Neural progenitor cell (in vitro differentiated cells): ENCODE measurements around the gene CERS6. TPM values are rescaled to one million over a fixed set of nuclear protein-coding genes. Genes with fewer than 3 reads are reported as not detected.

Source experiments
- DNase-seq: peaks from one replicate; pipeline ENCODE4 v3.0.0-alpha.2; 2016; ENCODE audit warnings: low spot score
- H2AFZ ChIP-seq: fragments of 200-600 bp; sonication (generic); replicated peaks from 2 replicates; pipeline ENCODE4 v1.6.1; 2016; ENCODE audit warnings: antibody characterized with exemption
- H3F3A ChIP-seq: fragments of 200-600 bp; sonication (generic); 2 replicates; pipeline ENCODE4 v1.6.1; 2016; ENCODE audit warnings: antibody characterized with exemption, low read depth
- H3K27ac ChIP-seq: fragments of 200-600 bp; sonication (generic); 2 replicates; pipeline ENCODE4 v1.5.1; 2016; ENCODE audit warnings: mild to moderate bottlenecking
- H3K27me3 ChIP-seq: fragments of 200-600 bp; sonication (generic); 2 replicates; pipeline ENCODE4 v1.6.1; 2016; ENCODE audit warnings: mild to moderate bottlenecking, moderate library complexity
- H3K36me3 ChIP-seq: fragments of 200-600 bp; sonication (generic); 2 replicates; pipeline ENCODE4 v1.5.1; 2016
- H3K4me1 ChIP-seq: fragments of 200-600 bp; sonication (generic); 2 replicates; pipeline ENCODE4 v1.6.1; 2016; ENCODE audit warnings: mixed run types
- H3K4me2 ChIP-seq: fragments of 200-600 bp; sonication (generic); 2 replicates; pipeline ENCODE4 v1.6.1; 2016
- H3K4me3 ChIP-seq: fragments of 200-600 bp; sonication (generic); 2 replicates; pipeline ENCODE4 v1.5.1; 2016
- H3K79me2 ChIP-seq: fragments of 200-600 bp; sonication (generic); 2 replicates; pipeline ENCODE4 v1.6.1; 2016; ENCODE audit warnings: low read depth
- H3K9ac ChIP-seq: fragments of 200-600 bp; sonication (generic); 2 replicates; pipeline ENCODE4 v1.6.1; 2016
- H3K9me3 ChIP-seq: fragments of 200-600 bp; sonication (generic); 2 replicates; pipeline ENCODE4 v1.5.1; 2016; ENCODE audit warnings: low read depth
- H4K20me1 ChIP-seq: fragments of 200-600 bp; sonication (generic); 2 replicates; pipeline ENCODE4 v1.6.1; 2016; ENCODE audit warnings: low read depth
- H3K27ac Mint-ChIP-seq: 3 replicates; pipeline ENCODE4 v1.8.0; 2021; ENCODE audit warnings: mixed read lengths
- H3K27me3 Mint-ChIP-seq: 2 replicates; pipeline ENCODE4 v1.8.0; 2022; ENCODE audit warnings: low read depth, mild to moderate bottlenecking, inconsistent platforms, moderate library complexity, mixed read lengths; ENCODE audit not compliant: insufficient read depth
- H3K36me3 Mint-ChIP-seq: 3 replicates; pipeline ENCODE4 v1.8.0; 2021; ENCODE audit warnings: mixed read lengths
- H3K4me1 Mint-ChIP-seq: 3 replicates; pipeline ENCODE4 v1.8.0; 2021; ENCODE audit warnings: mixed read lengths
- H3K4me3 Mint-ChIP-seq: 3 replicates; pipeline ENCODE4 v1.8.0; 2021; ENCODE audit warnings: mild to moderate bottlenecking, moderate library complexity, mixed read lengths
- H3K9me3 Mint-ChIP-seq: 3 replicates; pipeline ENCODE4 v1.8.0; 2020; ENCODE audit warnings: mixed read lengths
- CTCF ChIP-seq: fragments of 200-600 bp; sonication (generic); IDR thresholded peaks from 2 replicates; pipeline ENCODE4 v1.5.1; 2017; ENCODE audit warnings: antibody characterized with exemption, mild to moderate bottlenecking
- EZH2 ChIP-seq: fragments of 200-600 bp; sonication (generic); IDR thresholded peaks from 2 replicates; pipeline ENCODE4 v1.6.1; 2017; ENCODE audit warnings: antibody characterized with exemption, mild to moderate bottlenecking, moderate library complexity
- EZH2phosphoT487 ChIP-seq: fragments of 200-600 bp; sonication (generic); IDR thresholded peaks from 2 replicates; pipeline ENCODE4 v1.6.1; 2017; ENCODE audit warnings: antibody characterized with exemption
- total RNA-seq: library from RNA; depleted of rRNA; stranded (reverse); fragments of >200 nt; gene quantifications from 2 replicates; pipeline ENCODE4 v1.2.3, GENCODE V29; 2015; ENCODE audit warnings: low replicate concordance

The CERS6 gene
- total RNA-seq, 1 donor from 2014 or later, result 50.8 TPM

GRCh38 chr2:168602379-168602778 lies 146.3 kb downstream of the CERS6 start:
- Mint-ChIP-seq H3K9me3 (peaks cover 15% of the 10 kb centered on the region), H3K27me3 (no peaks in the 10 kb centered on the region), H3K4me1 (no peaks in the 10 kb centered on the region), H3K36me3 (peaks cover 9% of the 10 kb centered on the region), H3K27ac (no peak overlapping the region), H3K4me3 (no peak overlapping the region)
- no peaks in the 10 kb centered on the region for H3K9me3 ChIP-seq
- H3K9ac ChIP-seq, result no peak overlapping the region
- H3K27ac ChIP-seq, result no peak overlapping the region
- DNase-seq, result no peak
- no peak for TF ChIP-seq EZH2
- TF ChIP-seq EZH2phosphoT487, result no peak
- no peak for TF ChIP-seq CTCF
- H3K27me3 ChIP-seq, result no peaks in the 10 kb centered on the region
- H3K4me3 ChIP-seq, result no peak overlapping the region
- no peaks in the 10 kb centered on the region for H4K20me1 ChIP-seq
- H2AFZ ChIP-seq, result no peak overlapping the region
- no peaks in the 10 kb centered on the region for H3K36me3 ChIP-seq
- H3K4me1 ChIP-seq, result no peaks in the 10 kb centered on the region
- no peaks in the 10 kb centered on the region for H3F3A ChIP-seq
- H3K79me2 ChIP-seq, result peaks cover 15% of the 10 kb centered on the region
- H3K4me2 ChIP-seq, result no peak overlapping the region

DNA sequence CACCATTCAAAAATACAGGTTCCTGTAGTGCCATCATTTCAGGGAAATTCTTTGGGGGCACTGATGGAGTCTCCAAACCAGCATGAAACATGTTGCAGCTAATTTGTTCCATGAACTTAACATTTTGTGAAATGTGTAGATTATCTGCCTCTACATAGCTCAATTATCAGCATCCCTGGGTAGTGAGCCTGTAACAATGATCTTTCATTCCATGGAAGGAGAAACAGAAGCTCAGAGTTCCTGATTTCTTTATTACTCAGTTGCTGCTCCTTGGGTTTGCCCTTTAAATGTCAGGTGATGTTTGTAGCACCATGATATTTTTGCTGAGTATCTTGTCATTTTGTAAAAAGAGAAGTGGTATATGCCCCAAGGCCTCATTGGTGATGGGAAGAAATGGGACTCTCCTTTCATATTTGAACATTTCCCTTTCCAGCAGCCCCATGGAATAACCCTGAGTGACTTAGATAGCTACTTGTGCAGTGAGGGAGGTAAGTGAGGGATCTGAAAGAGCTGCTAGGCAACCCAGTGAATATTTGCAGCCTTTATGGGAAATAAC lies 146.9 kb downstream of the CERS6 start:
- peaks cover 9% of the 10 kb centered on the region for H3K36me3 Mint-ChIP-seq

DNA sequence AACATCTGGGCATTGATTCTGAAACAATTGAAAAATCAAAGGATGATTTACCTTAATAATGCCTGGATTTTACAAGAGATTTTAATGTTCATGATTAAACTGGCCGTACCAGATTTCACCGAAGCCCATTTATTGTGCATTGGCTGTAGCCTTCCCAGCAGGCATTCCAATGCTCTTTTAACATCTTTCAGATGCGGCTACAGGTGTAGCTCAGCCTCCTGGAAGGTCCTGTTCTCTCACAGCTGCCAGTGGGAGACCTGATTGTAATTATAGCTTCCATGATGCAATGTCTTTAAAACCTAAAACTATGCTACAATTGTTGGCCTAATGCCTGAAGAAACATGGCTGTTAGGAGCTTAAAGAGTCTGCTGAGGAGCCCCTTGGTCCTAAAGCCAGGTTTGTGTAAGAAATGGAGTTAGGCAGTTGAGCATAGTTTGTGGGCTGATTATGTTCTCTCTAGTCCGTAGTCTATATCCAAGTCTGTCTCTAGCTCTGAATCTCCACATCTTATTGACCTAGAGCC lies 147.4 kb downstream of the CERS6 start:
- Histone ChIP-seq H3K4me3 (no peak overlapping the region), H3K27me3 (no peaks in the 10 kb centered on the region), H3K36me3 (no peaks in the 10 kb centered on the region), H2AFZ (no peak overlapping the region), H3K79me2 (peaks cover 13% of the 10 kb centered on the region), H3K27ac (no peak overlapping the region), H3K9me3 (no peaks in the 10 kb centered on the region), H3K9ac (no peak overlapping the region), H3F3A (no peaks in the 10 kb centered on the region), H4K20me1 (no peaks in the 10 kb centered on the region), H3K4me1 (no peaks in the 10 kb centered on the region), H3K4me2 (no peak overlapping the region)
- Mint-ChIP-seq H3K27ac (no peak overlapping the region), H3K9me3 (peaks cover 15% of the 10 kb centered on the region), H3K4me1 (no peaks in the 10 kb centered on the region), H3K4me3 (no peak overlapping the region), H3K36me3 (peaks cover 9% of the 10 kb centered on the region), H3K27me3 (no peaks in the 10 kb centered on the region)
- no peak for DNase-seq
- TF ChIP-seq CTCF, result no peak
- no peak for TF ChIP-seq EZH2
- no peak for TF ChIP-seq EZH2phosphoT487

More for the DNA sequence above, 146.9 kb downstream of the CERS6 start:
- H3K9ac ChIP-seq, result no peak overlapping the region
- no peak overlapping the region for H2AFZ ChIP-seq
- no peak for DNase-seq
- no peaks in the 10 kb centered on the region for H3K4me1 Mint-ChIP-seq
- no peaks in the 10 kb centered on the region for H3F3A ChIP-seq
- no peaks in the 10 kb centered on the region for H3K36me3 ChIP-seq
- H3K4me1 ChIP-seq, result no peaks in the 10 kb centered on the region
- H3K4me3 Mint-ChIP-seq, result no peak overlapping the region
- H3K27me3 Mint-ChIP-seq, result no peaks in the 10 kb centered on the region
- H3K27ac ChIP-seq, result no peak overlapping the region
- H3K79me2 ChIP-seq, result peaks cover 13% of the 10 kb centered on the region
- H3K4me2 ChIP-seq, result no peak overlapping the region
- TF ChIP-seq EZH2phosphoT487 (no peak), EZH2 (no peak), CTCF (no peak)
- H3K4me3 ChIP-seq, result no peak overlapping the region
- H3K9me3 Mint-ChIP-seq, result peaks cover 15% of the 10 kb centered on the region
- H3K9me3 ChIP-seq, result no peaks in the 10 kb centered on the region
- no peak overlapping the region for H3K27ac Mint-ChIP-seq
- H4K20me1 ChIP-seq, result no peaks in the 10 kb centered on the region
- H3K27me3 ChIP-seq, result no peaks in the 10 kb centered on the region
